GM21619 (cell line): Measurements from ENCODE around the gene ADA.

ENCODE experiments used
- ATAC-seq: cut with Tn5 transposase; IDR thresholded peaks from one replicate; pipeline ENCODE4 v1.9.1; 2021; ENCODE audit not compliant: unreplicated experiment

Gene ADA

DNA sequence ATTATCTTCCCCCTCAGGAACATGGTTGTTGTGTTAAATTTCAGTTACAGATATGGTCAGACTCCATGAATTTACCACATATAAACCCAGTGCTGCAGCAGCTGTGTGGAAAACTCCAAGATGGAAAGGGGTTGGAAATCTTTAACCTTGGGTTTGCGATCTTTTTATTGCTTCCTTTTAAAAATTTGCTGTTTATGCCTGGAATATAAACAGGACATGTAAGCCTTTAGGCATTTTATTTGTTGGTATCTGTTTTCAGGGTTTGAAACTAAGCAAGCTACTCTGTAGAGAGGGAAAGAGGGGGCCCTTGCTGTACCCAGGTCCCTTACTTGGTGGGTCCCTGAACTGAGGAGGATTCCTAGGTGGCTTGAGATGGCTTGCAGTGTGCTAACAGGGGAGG lies 68.3 kb downstream of the ADA start:
- no peak for ATAC-seq

DNA sequence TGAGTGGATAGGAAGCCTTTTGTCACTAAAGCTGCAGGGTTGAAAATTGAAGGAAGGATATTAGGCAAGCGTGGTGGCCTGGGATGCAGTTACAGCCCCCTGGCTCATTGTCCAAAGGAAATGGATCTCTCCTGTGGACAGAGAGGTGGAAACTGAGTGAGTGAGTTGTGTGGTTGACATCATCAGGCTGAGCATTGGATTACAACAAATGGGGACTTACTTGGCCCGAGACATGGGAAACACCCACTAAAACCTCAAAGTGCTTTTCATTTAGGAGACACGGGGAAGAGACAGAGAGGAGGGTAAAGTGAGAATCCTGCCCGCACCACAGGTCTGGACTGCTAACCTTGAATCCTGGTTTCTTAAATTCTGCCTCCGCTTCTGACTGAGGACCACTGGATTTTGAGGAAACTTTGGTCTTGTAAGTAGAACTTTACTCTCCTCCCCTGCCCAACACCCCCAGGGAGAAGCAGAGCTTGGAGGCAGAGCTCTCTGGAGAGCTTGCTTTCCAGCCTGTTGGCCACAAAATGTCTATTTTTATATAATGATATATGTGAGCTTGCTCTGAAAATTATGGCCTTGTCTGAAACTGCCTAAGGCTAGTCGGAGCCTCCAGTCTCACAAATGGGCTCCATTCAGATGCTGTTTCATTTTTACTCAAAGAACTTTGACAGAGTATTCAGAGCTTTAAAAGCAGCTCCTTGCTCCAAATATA lies 69.0 kb downstream of the ADA start, which contains the start of gene PKIG:
PKIG (plus strand) TSS at position 269 of the 715 bp plus-strand sequence. CDS start 31,978 bp downstream, outside the sequence.
- no peak for ATAC-seq

DNA sequence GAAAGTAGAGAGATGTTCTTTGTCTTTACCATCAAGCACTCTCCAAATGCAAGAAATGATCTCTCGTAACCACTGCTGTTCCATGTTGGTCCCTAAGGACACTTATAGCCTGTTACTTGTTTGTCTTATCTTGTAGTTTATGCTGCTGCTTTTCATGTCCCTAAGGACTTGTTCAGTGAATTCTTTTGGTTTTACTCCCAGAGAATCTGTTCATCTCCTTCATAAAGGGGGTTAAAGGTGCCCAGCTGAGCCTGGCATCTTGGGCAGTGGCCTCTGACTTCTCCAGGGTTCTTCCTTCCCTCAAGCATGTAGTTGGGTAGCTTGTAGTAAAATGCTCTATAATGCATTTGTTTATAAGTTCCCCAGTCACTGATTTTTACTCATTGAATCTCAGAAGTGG lies 70.0 kb downstream of the ADA start:
- ATAC-seq, result no peak

DNA sequence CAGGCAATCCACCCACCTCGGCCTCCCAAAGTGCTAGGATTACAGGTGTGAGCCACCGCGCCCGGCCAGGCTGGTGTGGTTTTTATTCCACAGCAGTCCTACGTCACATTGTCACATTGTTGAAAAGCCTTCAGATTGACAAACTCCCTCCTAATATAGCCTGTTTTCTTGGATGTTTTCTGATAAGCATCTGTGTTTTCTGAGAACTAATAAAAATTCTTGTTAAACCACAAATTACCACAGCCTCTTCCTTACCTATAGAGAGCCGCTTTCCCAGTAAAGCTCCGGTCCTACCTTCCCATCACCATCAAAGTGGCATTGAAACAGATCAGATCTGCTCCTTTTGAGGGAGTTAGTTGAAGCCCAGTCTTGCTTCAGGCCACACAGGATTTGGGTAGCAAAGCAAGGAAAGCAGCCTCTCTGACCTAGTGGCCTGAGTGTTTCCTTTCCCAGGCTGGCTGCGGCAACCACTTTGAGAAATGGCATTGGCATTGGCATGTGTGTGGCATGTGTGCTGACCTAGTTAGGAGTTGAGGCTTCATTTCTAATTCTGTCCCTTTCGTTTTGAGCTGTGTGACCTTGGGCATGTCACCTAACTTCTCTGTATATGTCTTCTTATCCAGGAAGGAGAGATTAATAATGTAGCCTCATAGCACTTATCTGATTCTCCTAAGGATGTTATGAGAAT lies 70.8 kb downstream of the ADA start:
- no peak for ATAC-seq

DNA sequence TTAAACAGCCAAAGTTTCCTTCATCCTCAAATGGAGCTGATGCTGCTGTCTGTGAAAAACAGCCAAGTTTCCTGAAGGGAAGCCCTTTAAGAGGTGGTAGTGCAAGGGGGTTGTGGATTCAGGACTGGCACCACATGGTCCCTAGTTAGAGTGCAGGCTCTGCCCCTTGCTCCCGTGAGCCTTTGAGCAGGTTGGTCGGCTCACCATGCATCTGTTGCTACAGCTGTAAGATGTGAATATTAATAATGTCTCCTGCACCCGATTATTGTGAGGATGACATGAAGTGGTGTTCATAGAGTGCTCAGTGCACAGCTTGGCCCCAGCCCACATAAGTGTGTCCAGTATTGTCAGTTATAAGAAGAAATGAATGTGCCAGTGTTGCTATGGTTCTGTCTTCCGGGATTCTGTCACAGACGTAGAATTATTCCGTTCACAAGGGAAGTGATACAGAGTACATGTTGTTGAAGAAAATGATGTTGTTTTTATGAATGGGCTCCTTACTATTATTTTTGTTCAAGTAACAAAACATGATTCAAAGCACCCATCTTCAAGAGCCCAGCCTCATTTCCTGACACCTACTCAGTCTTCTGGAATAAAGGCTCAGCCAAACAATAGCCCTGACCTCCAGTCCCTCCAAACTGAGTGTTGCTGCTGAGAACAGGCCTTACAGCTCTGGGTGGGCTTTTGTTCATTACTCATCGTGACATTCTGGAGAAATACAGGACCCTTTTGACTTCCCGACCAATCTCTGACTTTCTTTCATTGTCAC lies 72.0 kb downstream of the ADA start:
- no peak for ATAC-seq

DNA sequence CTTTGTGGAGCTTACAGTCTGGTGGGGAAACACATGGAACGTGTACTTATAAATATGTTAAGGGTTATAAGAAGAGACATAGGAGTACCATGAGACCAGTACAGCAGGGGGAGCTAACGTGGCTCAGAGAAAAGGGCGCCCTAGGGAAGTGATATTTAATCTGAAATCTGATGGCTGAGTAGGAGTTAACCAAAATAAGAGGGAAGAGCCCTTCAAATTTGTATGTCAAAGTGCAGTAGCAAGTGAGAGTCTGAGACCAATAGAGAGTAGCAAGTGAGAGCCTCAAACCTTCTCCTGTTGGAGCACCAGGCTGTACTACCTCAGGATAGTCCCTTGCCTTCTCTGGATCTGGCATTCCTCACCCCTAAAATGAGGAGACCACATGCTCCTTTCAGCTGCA lies 75.2 kb downstream of the ADA start:
- no peak for ATAC-seq

DNA sequence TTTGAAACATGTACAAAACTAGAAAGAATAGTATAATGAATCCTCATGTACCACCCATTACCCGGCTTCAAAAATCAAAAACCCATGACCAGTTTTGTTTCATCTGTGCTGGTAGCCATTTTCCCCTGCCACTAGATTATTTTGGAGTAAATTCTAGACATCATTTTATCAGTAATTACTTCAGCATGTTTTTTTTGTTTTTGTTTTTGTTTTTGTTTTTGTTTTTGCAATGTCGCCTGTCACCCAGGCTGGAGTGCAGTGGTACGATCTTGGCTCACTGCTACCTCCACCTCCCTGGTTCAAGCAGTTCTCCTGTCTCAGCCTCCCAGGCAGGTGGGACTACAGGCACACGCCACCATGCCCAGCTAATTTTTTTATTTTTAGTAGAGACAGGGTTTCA lies 77.1 kb downstream of the ADA start:
- no peak for ATAC-seq

DNA sequence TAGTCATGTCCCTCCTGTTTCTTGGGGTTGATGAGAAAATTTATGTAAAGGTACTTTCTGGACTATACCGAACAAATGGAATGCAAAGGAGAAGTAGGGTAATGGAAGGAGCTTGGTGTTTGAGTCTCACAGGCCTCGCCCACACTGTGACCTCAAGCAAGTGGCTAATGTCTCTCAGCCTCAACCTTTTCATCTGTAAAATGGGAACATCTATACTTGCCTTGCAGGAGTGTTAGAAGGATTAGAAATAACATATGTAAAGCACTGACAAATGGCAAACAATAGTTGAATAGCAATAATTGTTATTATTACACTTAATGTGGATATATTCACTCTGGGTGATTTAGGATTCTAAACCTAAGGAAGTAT lies 78.0 kb downstream of the ADA start:
- ATAC-seq, result no peak

DNA sequence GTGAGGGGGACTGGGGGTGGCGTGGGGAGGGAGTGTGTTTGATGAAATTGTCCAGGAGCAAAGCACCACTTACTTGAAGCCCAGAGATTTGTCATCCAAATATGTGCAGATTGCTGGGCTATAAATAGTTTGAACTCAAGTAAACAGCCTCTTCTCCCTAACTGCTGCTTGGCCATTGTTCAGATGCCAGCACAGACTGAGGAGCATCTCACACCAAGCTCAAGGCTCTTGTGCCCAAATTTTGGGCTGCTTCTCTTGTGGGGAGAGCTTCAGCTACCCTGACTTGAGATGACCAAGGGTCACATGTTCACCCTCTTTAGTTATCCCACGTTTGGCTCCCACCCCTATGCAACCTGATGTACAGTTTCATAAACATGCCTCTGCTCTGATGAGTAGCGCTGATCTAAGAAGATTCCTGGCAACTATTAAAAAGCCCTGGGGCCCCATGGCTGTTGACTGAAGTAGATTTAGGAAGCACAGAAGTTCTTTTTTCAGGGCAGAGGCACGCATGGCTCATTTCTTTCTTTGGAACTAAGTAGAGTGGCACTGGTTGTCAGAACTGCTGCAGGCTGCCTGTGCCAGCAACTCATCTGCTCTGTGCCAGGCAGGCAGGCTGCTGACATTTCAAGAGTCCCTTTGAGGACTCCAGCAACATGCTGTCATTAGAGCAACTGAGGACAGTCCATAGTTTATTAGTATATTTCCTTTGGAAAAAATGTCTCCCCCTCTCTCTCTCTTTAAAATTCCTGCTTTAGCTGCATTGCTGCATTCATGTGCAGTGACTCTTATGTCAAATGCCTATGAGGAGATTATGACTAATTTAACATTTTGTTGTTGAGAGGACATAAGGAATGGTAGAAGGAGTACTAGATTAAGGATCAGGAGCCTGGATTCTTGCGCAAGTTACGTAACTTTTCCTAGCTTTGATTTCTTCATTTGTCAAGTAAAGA lies 78.7 kb downstream of the ADA start:
- ATAC-seq, result no peak

DNA sequence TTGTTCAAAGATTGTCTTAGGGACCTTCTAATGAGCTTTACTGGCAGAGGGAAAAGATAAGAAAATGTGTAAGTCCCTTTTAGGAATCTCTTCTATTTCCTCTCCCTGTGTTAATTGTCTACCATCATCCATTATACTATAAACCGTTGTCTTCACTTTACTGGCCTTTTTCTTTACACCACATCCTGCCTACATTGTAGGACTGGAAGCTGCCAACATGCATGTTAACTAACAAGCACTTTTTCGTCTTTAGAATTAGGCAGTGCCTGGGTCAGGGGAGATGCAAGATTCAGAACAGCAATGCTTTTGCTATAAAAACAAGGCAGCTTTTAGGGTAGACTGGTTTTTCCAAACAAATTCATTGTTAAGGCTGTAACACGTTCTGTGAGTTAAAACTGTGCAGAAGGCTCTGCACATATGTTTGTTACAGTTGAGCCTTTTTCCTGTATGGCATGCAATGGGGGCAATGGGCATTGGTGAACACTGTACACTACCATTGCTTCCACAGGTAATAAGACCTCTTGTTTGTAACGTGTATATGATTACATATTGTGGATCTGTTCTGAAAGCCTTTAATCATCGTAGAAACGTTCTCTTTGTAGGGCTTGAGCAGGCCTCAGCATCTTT lies 80.0 kb downstream of the ADA start:
- ATAC-seq, result no peak

DNA sequence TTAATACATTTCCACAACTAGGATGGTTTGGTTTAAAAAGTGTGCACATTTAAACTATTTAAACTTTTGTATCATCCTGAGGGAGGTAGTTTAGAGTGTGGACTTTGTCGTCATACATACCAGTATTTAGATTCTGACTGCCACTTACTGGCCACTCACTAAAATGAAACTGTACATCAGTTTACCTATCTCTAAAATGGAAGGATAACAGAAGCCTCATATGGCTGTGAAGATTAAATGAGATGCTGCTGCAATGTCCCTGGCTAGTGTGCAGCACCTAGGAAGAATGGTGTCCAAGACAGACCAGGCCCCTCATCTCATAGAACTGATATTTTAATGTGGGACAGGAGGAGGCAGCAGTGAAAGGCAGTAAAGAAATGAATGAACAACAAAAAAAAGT lies 81.1 kb downstream of the ADA start:
- ATAC-seq, result no peak
